Neural cell (in vitro differentiated cells): ENCODE results near the gene GSC2.

Experiments used
- CTCF ChIP-seq: fragments of 450-650 bp; IDR thresholded peaks from 2 replicates; pipeline ENCODE4 v1.5.1; 2014; ENCODE audit warnings: antibody characterized with exemption, mild to moderate bottlenecking, moderate library complexity; ENCODE audit not compliant: poor library complexity, severe bottlenecking
- EP300 ChIP-seq: fragments of 450-650 bp; conservative IDR thresholded peaks from 2 replicates; pipeline ENCODE4 v1.6.1; 2014; ENCODE audit warnings: antibody characterized with exemption, mild to moderate bottlenecking, moderate library complexity; ENCODE audit not compliant: poor library complexity, severe bottlenecking
- EZH2 ChIP-seq: fragments of 200-600, 300-800 bp; shearing (Covaris generic), sonication (generic); IDR thresholded peaks from 2 replicates; pipeline ENCODE4 v1.6.1; 2014; ENCODE audit warnings: antibody characterized with exemption, low read length, borderline replicate concordance, mild to moderate bottlenecking; ENCODE audit not compliant: insufficient read depth, poor library complexity, severe bottlenecking
- POLR2AphosphoS5 ChIP-seq: IDR thresholded peaks from 2 replicates; pipeline ENCODE4 v1.6.1; 2012
- SMC3 ChIP-seq: fragments of 450-650 bp; conservative IDR thresholded peaks from 2 replicates; pipeline ENCODE4 v1.6.1; 2014; ENCODE audit warnings: antibody characterized with exemption, mild to moderate bottlenecking, moderate library complexity; ENCODE audit not compliant: poor library complexity
- TAF1 ChIP-seq: IDR thresholded peaks from 2 replicates; pipeline ENCODE4 v1.6.1; 2012; ENCODE audit warnings: low read depth

- TF ChIP-seq EZH2 (no peak), CTCF (no peak), EP300 (no peak), SMC3 (no peak), TAF1 (no peak), POLR2AphosphoS5 (no peak)
Measured at GRCh38 chr22:19166421-19166820, 16.3 kb upstream of the GSC2 start.
